ENCODE results near the gene PHC2.

PHC2 gene

GRCh38 chr1:33454646-33455282, 23.9 kb upstream of the PHC2 start:
- DNase-seq, result peak; percentile 45

DNA sequence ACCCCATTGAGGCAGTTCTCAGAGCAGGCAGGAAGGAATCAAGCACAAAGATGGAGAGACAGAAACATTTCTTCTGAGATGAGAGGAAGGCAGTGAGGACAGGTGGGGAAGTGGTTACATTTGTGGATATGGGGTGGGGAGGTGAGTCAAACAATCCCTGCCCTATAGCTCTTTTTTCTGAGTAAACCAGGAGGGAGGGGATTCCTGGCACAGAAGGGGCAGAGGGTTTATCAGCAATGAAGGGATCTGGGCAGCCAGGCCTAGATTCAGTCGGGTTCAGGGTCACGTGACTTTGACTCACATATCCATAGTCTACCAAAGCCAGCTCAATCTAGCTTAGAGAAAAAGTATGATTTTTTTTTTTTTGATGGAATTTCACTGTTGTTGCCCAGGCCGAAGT, 15.7 kb upstream of the PHC2 start:
- no peak for DNase-seq

DNA sequence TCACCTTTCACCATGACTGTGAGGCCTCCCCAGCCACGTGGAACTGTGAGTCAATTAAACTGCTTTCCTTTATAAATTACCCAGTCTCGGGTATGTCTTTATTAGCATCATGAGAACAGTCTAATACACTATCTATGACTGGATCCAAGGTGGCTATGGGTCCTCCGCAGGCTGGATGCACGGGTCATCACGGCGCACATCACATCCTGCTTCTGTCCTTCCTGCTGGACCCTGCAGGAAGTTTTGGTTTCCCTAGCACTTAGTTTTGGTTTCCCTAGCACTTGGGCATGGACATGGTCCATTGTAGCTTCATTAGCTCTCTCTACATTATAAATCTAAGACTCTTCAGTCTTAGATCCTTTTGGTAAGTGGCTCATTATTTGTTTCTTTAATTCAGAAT, 14.2 kb upstream of the PHC2 start:
- no peak for DNase-seq

DNA sequence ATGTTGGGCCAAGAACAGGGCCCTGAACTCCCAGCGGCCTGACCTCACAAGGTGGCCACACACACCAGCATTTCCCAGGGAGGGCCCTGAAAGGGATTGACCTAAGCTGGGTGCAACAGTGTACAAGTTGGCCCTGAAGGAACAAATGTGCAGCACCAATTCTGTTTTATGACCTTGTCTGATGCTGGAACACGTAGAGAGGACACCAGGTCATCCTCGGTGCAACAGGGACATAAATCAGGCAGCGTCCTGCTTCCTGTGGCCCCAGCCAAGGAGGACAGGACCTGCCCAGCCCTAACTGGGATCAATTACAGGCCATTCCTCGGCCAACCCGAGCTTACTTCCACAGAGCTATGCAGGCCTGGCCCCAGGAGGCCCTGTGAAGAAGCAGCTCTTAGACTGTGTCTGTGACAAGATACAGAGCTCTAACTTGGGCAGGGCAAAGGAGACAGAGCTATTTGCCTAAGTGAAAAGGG, 12.8 kb upstream of the PHC2 start:
- DNase-seq, result no peak

DNA sequence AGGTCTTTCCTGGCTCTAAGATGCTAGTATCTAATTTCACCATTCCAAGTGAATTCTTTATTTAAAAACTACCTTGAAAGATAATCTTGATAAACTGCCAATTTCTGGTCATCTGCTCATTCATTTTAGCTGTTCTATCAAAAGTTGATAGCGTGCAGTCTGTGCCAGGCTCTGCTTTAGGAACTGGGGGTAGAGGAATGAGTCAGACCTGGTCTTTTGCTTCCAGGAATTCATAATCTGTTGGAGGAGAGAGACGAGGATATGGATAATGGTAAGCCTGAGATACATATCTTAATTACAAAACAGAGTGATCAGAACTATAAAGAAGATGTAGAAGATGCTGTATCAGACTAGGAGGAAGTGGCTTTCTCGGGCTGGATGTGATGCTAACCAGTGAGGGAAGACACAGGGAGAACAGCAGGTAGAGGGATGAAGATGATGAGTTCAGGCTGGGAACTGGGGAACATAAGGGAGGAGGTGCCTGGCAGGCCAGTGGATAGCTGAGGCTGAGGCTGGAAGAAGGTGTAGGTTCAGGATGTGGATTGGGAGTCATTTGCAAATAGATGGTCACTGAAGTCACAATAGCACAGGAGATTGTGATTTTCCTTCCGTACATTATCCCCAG, 12.3 kb upstream of the PHC2 start:
- DNase-seq, result peak; percentile 67

- peak; percentile 61 for DNase-seq
Measured at GRCh38 chr1:33442141-33442540, 11.2 kb upstream of the PHC2 start.

GRCh38 chr1:33441088-33441745, 10.3 kb upstream of the PHC2 start:
- no peak for DNase-seq

GRCh38 chr1:33439662-33440061, 8.8 kb upstream of the PHC2 start:
- no peak for DNase-seq

- DNase-seq, result no peak
Measured at GRCh38 chr1:33438364-33439160, 7.7 kb upstream of the PHC2 start.

- no peak for DNase-seq
Measured at GRCh38 chr1:33436557-33437285, 5.8 kb upstream of the PHC2 start.

DNA sequence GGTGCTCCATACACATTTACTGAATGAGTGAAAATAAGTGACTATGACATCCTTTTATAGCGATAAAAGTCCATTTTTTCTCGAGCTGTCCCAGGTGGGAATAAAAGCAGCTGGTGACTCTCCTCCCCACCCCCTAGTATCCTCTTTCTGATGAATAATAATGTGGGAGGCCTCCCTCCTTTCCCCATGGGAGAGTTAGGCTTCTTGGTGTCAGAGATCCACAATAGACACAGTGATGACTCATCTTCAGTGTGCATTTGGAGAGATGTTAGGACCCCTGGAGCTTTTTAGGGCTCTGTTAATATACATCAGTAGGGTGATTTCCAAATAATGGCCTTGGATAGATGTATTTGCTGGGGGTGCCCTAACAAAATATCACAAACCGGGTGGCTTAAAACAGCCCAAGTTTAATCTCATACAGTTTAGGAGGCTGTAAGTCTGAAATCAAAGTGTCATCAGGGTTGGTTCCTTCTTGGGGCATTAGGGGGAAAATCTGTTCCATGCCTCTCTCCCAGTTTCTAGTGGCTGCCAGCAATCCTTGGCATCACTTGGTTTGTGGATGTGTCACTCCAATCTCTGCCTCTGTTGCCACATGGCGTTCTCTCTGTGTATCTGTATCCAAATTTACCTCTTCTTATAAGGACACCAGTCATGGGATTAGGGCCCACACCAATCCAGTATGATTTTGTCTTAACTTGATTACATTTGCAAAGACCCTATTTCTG, 4.4 kb upstream of the PHC2 start:
- DNase-seq, result peak; percentile 84

DNA sequence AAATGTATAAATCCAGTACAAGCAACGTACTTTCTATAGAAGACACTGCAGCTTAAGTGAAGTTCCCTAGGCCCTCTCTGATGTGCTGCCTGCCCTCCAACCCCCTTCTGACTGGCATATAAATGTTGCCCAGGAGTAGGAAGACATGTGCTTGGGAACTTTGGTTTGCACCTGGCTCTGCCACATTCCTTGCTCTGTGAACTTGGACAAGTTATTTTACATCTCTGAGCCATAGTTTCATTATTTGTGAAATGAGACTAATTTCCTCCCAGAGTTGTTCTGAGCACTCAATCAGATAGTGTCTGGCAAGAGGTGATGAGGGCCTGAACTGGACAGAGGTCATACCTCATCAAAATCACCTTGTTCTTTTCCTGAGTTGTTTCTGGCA, 3.5 kb upstream of the PHC2 start:
- DNase-seq, result peak; percentile 18

GRCh38 chr1:33433509-33434362, 2.8 kb upstream of the PHC2 start:
- DNase-seq, result peak; percentile 100

GRCh38 chr1:33429856-33430691, 821 bp downstream of the PHC2 start:
- no peak for DNase-seq

- DNase-seq, result no peak
Measured at GRCh38 chr1:33429332-33429731, 1.6 kb downstream of the PHC2 start.

DNA sequence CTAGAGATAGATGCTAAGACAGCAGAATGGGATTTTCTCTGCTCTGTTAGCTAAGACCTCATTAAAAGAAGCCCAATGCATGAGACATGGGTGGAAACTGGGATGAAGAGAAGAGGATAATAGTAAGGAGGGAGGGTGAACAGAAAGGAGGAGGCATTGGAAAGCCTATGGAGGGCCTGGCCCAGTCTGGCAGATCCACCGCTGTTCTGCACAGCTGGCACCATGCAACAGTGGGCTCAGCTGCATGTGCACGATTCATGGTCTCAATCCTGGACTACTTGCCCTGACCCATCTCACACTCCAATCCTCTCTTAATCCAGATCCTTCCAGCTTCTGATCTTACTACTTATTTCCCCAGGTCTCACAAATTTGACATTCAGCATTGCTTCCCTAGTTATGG, 2.2 kb downstream of the PHC2 start:
- no peak for DNase-seq

GRCh38 chr1:33426916-33427315, 4.0 kb downstream of the PHC2 start:
- DNase-seq, result no peak

DNA sequence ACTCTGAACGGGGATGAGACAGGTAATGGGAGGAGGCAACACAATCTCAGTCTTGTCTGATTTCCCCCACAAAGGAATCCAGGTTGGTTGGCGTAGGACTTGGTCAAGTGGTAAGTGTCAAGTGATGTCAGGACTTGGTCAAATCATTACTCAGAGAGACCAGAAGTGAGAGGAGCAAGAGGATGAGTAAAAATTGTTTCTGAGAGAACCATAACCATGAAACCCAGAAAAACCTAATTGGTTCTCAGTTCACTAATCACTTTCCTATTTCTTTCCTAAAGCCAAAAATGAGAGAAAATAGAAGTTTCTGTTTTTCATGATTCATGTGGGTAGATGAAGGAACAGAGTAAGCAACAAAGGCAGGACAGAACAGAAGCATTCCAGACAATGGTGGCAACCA, 5.0 kb downstream of the PHC2 start:
- no peak for DNase-seq

- peak; percentile 51 for DNase-seq
Measured at GRCh38 chr1:33424610-33425009, 6.3 kb downstream of the PHC2 start.

GRCh38 chr1:33424205-33424604, 6.7 kb downstream of the PHC2 start:
- DNase-seq, result no peak

Measured in HCEC 1CT (cell line).